Measurements from ENCODE around the gene PLAC1.

- TF ChIP-seq CTCF (IDR thresholded peaks at IDR 0.05; ENCODE audit: low read depth, low read length) (no peak), EZH2phosphoT487 (IDR thresholded peaks at IDR 0.05; ENCODE audit: low read depth) (no peak)
Measured at GRCh38 chrX:134544135-134544512, 114.1 kb downstream of the PLAC1 start.

Measured in OCI-LY3 (cell line).